ENCODE data around the gene HEXIM2.

Gene HEXIM2

DNA sequence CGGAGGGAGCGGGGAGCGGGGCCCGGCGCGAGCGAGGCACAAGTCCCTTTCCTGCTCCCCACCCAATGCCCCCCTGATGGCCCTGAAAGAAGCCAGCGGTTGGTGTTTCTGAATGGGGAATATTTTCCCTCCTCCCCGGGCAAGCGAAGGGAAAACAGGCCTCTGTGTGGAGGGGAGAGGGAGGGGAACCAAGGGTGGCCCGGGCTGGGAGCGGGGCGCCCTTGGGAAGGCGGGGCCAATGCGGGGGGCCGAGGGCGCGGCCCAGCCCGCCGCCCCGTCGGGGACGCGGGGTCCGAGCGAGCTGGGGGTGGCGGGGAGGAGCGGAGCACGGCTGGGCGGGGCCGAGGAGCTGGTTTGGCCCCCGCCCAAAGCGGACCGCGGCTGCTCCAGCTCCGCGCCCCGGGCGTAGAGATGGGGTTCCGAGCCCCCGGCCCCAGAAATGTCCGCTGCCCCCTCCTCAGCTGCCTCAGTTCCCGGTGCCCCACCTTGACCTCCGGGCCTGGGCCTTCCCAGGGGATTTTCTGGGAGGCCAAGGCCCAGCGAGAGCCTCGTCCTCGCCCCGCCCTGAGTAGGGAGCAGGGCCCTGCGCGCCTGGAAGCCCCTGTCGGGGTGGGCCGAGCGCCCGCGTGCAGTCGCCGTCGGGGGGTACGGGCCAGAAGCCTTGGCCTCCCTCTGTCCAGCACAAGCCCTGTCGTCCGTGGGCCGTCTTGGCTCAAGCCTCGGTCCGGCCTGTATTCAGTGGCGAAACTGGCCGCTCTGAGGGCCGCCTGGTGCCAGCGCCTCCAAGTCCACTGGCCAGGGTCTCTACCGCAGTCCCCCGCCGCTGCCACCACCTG lies 17.3 kb upstream of the HEXIM2 start:
- no peak overlapping the region for H3K4me3 ChIP-seq (ENCODE audit: low read depth, low read length)
- H3K9me3 ChIP-seq (ENCODE audit: control insufficient read depth, insufficient read depth, low read depth, low read length), result no peaks in the 10 kb centered on the region
- CTCF ChIA-PET, result interaction anchor here (1.8 kb wide), 1 partner anchor 9 kb away, joined by 17 read pairs; the partner anchor contains the start of gene ACBD4
- POLR2A ChIA-PET, result interaction anchor here (0.6 to 1.6 kb wide), 2 partner anchors 9 to 170 kb away, joined by 3 to 6 read pairs; partner anchors contain the start of gene ACBD4
- TF ChIP-seq ZNF391 (tag by site-specific recombination; IDR thresholded peaks at IDR 0.05; ENCODE audit: borderline replicate concordance, low read depth) (no peak), ZNF785 (tag by site-specific recombination; IDR thresholded peaks at IDR 0.05) (no peak), ZNF654 (tag by site-specific recombination; IDR thresholded peaks at IDR 0.05; ENCODE audit: low read depth) (no peak)
- TF ChIP-seq, protein P1, sequence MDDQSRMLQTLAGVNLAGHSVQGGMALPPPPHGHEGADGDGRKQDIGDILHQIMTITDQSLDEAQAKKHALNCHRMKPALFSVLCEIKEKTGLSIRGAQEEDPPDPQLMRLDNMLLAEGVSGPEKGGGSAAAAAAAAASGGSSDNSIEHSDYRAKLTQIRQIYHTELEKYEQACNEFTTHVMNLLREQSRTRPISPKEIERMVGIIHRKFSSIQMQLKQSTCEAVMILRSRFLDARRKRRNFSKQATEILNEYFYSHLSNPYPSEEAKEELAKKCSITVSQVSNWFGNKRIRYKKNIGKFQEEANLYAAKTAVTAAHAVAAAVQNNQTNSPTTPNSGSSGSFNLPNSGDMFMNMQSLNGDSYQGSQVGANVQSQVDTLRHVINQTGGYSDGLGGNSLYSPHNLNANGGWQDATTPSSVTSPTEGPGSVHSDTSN (CRISPR knock-in tag; IDR thresholded peaks at IDR 0.05), result peak; percentile 49; the same call in 1 of the 2 replicates
- H3K4me1 ChIP-seq (ENCODE audit: control insufficient read depth, insufficient read depth, low read length), result peaks cover 4% of the 10 kb centered on the region; the same call in 1 of the 2 replicates
- peaks cover 0 to 5% of the 10 kb centered on the region in 2 experiments; a peak in 1 of 3 replicates for H3K36me3 ChIP-seq (ENCODE audit: control insufficient read depth in 2 of 2, insufficient read depth in 1 of 2, low read length in 2 of 2)
- no peak overlapping the region for H3K27ac ChIP-seq (ENCODE audit: extremely low read depth, low read depth, low read length)

DNA sequence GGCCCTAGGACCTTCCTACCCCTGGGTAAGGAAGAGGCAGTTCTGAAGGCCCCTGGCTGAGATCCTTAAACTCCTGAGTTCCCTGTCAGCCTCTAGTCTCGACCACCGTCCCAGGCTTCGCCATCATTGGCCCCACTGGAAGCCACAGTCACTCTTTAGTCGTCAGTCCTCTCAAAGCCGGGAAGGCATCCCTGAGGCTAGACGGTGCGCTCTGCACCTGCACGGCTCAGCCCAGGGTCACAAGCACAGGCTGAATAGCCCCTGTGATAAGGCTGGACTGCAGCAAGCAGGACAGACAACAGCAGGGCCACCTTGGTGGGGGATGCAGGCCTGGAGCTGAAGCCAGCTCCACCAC lies 16.7 kb upstream of the HEXIM2 start:
- no peaks in the 10 kb centered on the region for H3K9me3 ChIP-seq (ENCODE audit: control insufficient read depth, insufficient read depth, low read depth, low read length)
- POLR2A ChIA-PET, result interaction anchor here (1.6 to 8.3 kb wide), 2 partner anchors 7 to 10 kb away, joined by 6 to 192 read pairs; partner anchors contain the start of gene ACBD4
- H3K4me3 ChIP-seq (ENCODE audit: low read depth, low read length), result no peak overlapping the region
- peaks cover 0 to 3% of the 10 kb centered on the region in 2 experiments; a peak in 1 of 3 replicates for H3K36me3 ChIP-seq (ENCODE audit: control insufficient read depth in 2 of 2, insufficient read depth in 1 of 2, low read length in 2 of 2)
- TF ChIP-seq ZNF558 (tag by site-specific recombination; IDR thresholded peaks at IDR 0.05), result no peak
- TF ChIP-seq ZNF404 (tag by site-specific recombination; IDR thresholded peaks at IDR 0.05), result no peak
- TF ChIP-seq ZNF48 (tag by site-specific recombination; IDR thresholded peaks at IDR 0.05), result no peak
- TF ChIP-seq, protein P2, sequence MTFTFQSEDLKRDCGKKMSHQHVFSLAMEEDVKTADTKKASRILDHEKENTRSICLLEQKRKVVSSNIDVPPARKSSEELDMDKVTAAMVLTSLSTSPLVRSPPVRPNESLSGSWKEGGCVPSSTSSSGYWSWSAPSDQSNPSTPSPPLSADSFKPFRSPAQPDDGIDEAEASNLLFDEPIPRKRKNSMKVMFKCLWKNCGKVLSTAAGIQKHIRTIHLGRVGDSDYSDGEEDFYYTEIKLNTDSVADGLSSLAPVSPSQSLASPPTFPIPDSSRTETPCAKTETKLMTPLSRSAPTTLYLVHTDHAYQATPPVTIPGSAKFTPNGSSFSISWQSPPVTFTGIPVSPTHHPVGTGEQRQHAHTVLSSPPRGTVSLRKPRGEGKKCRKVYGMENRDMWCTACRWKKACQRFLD (tag by site-specific recombination; IDR thresholded peaks at IDR 0.05), result no peak
- no peak for TF ChIP-seq HOXD13 (CRISPR knock-in tag; IDR thresholded peaks at IDR 0.05; ENCODE audit: borderline replicate concordance)
- TF ChIP-seq ZBTB20 (tag by site-specific recombination; IDR thresholded peaks at IDR 0.05), result no peak
- TF ChIP-seq, protein P3, sequence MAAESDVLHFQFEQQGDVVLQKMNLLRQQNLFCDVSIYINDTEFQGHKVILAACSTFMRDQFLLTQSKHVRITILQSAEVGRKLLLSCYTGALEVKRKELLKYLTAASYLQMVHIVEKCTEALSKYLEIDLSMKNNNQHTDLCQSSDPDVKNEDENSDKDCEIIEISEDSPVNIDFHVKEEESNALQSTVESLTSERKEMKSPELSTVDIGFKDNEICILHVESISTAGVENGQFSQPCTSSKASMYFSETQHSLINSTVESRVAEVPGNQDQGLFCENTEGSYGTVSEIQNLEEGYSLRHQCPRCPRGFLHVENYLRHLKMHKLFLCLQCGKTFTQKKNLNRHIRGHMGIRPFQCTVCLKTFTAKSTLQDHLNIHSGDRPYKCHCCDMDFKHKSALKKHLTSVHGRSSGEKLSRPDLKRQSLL (tag by site-specific recombination; IDR thresholded peaks at IDR 0.05), result no peak
- TF ChIP-seq ZNF214 (tag by site-specific recombination; IDR thresholded peaks at IDR 0.05; ENCODE audit: borderline replicate concordance), result no peak
- TF ChIP-seq ZNF133 (tag by site-specific recombination; IDR thresholded peaks at IDR 0.05), result no peak
- TF ChIP-seq, protein P4, sequence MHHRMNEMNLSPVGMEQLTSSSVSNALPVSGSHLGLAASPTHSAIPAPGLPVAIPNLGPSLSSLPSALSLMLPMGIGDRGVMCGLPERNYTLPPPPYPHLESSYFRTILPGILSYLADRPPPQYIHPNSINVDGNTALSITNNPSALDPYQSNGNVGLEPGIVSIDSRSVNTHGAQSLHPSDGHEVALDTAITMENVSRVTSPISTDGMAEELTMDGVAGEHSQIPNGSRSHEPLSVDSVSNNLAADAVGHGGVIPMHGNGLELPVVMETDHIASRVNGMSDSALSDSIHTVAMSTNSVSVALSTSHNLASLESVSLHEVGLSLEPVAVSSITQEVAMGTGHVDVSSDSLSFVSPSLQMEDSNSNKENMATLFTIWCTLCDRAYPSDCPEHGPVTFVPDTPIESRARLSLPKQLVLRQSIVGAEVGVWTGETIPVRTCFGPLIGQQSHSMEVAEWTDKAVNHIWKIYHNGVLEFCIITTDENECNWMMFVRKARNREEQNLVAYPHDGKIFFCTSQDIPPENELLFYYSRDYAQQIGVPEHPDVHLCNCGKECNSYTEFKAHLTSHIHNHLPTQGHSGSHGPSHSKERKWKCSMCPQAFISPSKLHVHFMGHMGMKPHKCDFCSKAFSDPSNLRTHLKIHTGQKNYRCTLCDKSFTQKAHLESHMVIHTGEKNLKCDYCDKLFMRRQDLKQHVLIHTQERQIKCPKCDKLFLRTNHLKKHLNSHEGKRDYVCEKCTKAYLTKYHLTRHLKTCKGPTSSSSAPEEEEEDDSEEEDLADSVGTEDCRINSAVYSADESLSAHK (tag by site-specific recombination; IDR thresholded peaks at IDR 0.05), result no peak
- TF ChIP-seq ZNF596 (tag by site-specific recombination; IDR thresholded peaks at IDR 0.05), result no peak
- TF ChIP-seq ZNF202 (tag by site-specific recombination; IDR thresholded peaks at IDR 0.05; ENCODE audit: borderline replicate concordance), result no peak
- TF ChIP-seq RBAK (tag by site-specific recombination; IDR thresholded peaks at IDR 0.05), result no peak
- TF ChIP-seq ZNF311 (tag by site-specific recombination; IDR thresholded peaks at IDR 0.05; ENCODE audit: borderline replicate concordance), result no peak
- no peak for TF ChIP-seq ZNF654 (tag by site-specific recombination; IDR thresholded peaks at IDR 0.05; ENCODE audit: low read depth)
- H3K27ac ChIP-seq (ENCODE audit: extremely low read depth, low read depth, low read length), result no peak overlapping the region
- CTCF ChIA-PET, result interaction anchor here (0.7 to 1.8 kb wide), 4 partner anchors 9 to 255 kb away, joined by 8 to 29 read pairs (median 14); partner anchors contain the start of gene ACBD4
- peaks cover 4% of the 10 kb centered on the region; the same call in 1 of the 2 replicates for H3K4me1 ChIP-seq (ENCODE audit: control insufficient read depth, insufficient read depth, low read length)

Data from HEK293 (cell line).